ENCODE data around the gene INSIG1.

Gene INSIG1

DNA sequence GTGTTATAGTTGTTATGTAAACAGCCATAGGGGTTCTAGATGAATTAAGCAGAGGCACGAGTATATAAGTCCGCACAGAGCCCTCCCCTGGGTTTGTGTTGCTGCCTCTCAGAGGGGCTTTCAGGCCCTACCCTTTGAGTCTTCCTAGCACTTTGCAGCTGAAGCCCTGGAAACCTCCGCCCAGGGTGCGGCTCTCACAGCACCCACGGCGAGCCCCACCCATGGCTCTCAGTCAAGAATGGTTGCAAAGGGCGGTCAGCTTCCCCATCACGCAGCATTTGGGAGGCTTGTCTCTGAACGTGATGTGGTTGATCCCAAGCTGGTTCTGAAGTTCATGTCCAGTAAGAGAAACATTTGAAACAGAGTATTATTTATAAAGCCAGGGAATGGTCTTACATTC, 18.8 kb upstream of the INSIG1 start:
- Histone ChIP-seq H3K27me3 (ENCODE audit: insufficient read depth, low read length) (peaks cover 9% of the 10 kb centered on the region; the same call in 1 of the 2 replicates), H3K9ac (ENCODE audit: low read length) (no peak overlapping the region), H3K4me1 (ENCODE audit: insufficient read depth, low read length, severe bottlenecking) (peaks cover 6% of the 10 kb centered on the region), H3K27ac (ENCODE audit: low read depth, low read length, poor library complexity, severe bottlenecking) (no peak overlapping the region), H3K9me2 (ENCODE audit: low read depth, low read length) (no peaks in the 10 kb centered on the region), H3K79me2 (ENCODE audit: insufficient read depth, low read length) (no peaks in the 10 kb centered on the region), H4K20me1 (ENCODE audit: insufficient read depth, low read length) (no peaks in the 10 kb centered on the region), H3K4me3 (ENCODE audit: low read depth, low read length, poor library complexity, severe bottlenecking) (no peak overlapping the region), H3K36me3 (ENCODE audit: insufficient read depth, low read length) (no peaks in the 10 kb centered on the region), H3K4me2 (ENCODE audit: low read length) (no peak overlapping the region), H2AFZ (ENCODE audit: low read length) (no peak overlapping the region), H3F3A (ENCODE audit: insufficient read depth, low read length) (no peaks in the 10 kb centered on the region), H3K9me3 (ENCODE audit: low read length) (no peaks in the 10 kb centered on the region)
- TF ChIP-seq, protein P1, sequence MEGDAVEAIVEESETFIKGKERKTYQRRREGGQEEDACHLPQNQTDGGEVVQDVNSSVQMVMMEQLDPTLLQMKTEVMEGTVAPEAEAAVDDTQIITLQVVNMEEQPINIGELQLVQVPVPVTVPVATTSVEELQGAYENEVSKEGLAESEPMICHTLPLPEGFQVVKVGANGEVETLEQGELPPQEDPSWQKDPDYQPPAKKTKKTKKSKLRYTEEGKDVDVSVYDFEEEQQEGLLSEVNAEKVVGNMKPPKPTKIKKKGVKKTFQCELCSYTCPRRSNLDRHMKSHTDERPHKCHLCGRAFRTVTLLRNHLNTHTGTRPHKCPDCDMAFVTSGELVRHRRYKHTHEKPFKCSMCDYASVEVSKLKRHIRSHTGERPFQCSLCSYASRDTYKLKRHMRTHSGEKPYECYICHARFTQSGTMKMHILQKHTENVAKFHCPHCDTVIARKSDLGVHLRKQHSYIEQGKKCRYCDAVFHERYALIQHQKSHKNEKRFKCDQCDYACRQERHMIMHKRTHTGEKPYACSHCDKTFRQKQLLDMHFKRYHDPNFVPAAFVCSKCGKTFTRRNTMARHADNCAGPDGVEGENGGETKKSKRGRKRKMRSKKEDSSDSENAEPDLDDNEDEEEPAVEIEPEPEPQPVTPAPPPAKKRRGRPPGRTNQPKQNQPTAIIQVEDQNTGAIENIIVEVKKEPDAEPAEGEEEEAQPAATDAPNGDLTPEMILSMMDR (IDR thresholded peaks at IDR 0.05; ENCODE audit: low read length) = no peak
- no peak for TF ChIP-seq EZH2 (IDR thresholded peaks at IDR 0.05; ENCODE audit: borderline replicate concordance, low read length)

DNA sequence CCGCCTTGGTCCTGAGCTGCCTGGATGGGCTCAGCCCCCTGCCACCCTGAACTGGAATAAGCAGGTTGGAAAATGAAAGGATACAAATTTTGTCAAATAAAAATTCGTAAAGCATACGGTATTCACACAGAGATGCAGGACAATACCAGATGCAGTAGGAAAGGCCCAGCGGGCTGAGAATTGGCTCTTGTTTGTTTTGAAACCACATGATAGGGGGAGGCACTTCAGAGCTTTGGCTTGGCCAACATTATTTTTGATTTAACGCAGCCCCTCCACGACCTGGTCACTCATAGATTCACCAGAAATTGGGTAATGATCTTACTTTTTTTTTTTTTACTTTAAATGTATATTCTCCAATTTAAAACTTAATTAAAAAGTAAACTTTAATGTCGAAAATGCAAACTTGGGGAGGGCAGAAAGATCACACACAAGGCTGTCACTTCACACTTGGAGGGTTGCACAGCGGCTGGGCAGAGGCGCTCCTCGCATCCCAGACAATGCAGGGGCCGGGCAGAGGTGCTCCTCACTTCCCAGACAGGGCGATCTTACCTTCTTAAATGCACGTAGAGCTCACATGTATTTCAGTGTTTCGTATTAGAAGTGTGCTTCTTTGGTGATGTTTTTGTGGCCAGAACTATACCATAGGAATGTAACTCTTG, 17.8 kb upstream of the INSIG1 start:
- Histone ChIP-seq H2AFZ (ENCODE audit: low read length) (no peak overlapping the region), H3K9ac (ENCODE audit: low read length) (no peak overlapping the region), H3K36me3 (ENCODE audit: insufficient read depth, low read length) (no peaks in the 10 kb centered on the region), H4K20me1 (ENCODE audit: insufficient read depth, low read length) (no peaks in the 10 kb centered on the region), H3K4me3 (ENCODE audit: low read depth, low read length, poor library complexity, severe bottlenecking) (no peak overlapping the region), H3K27ac (ENCODE audit: low read depth, low read length, poor library complexity, severe bottlenecking) (no peak overlapping the region), H3K4me2 (ENCODE audit: low read length) (no peak overlapping the region), H3K79me2 (ENCODE audit: insufficient read depth, low read length) (no peaks in the 10 kb centered on the region), H3K4me1 (ENCODE audit: insufficient read depth, low read length, severe bottlenecking) (peaks cover 6% of the 10 kb centered on the region), H3K27me3 (ENCODE audit: insufficient read depth, low read length) (peaks cover 11% of the 10 kb centered on the region), H3K9me2 (ENCODE audit: low read depth, low read length) (no peaks in the 10 kb centered on the region), H3F3A (ENCODE audit: insufficient read depth, low read length) (no peaks in the 10 kb centered on the region), H3K9me3 (ENCODE audit: low read length) (no peaks in the 10 kb centered on the region)
- TF ChIP-seq, protein P1 (IDR thresholded peaks at IDR 0.05; ENCODE audit: low read length) = no peak
- TF ChIP-seq EZH2 (IDR thresholded peaks at IDR 0.05; ENCODE audit: borderline replicate concordance, low read length) = no peak

DNA sequence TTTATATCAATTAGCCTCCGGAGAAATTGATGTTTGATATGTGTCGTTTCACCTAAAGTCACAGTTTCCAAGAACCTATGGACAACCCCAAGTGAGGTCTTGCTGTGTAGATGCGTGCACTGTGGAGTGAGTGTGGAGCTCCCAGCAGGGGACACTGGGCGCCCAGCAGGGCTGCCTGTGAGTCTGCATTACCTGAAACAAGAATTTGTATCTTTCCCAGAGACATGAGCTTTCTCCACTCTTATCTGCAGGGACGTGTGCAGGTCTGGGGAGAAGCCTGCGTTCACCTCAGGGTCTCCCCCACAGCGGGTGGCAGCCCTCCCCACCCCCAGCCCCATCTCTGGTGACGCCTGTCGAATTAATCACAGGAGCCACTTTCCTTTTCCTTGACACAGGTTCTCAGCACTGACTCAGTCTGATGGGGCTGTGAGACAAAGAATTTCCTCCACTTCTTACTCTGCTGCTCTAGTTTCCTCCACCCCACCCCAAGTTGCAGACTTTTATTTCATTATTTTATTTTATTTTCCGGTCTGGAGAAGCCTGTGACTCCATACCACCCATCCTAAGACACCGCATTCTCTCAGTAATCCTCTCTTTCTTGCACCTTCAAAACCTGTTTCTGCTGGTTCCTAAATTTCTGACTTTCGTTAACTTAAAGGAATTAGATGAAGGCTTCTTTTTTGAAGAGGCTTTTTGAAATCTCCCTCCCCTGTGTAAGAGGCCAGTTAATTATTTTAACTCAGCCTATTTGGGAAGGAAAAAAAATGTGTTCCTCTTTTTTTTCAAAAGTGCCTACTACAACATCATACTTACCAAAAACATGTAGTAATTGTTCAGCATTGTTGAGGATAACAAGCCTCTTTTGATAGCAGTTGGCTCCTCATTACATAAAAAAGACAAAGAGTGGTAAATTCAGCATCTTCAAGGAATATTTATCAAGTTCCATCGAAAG, 17.0 kb upstream of the INSIG1 start:
- H3K9me3 ChIP-seq (ENCODE audit: low read length) = no peaks in the 10 kb centered on the region
- no peaks in the 10 kb centered on the region for H3K9me2 ChIP-seq (ENCODE audit: low read depth, low read length)
- H3K36me3 ChIP-seq (ENCODE audit: insufficient read depth, low read length) = no peaks in the 10 kb centered on the region
- no peaks in the 10 kb centered on the region for H3F3A ChIP-seq (ENCODE audit: insufficient read depth, low read length)
- H4K20me1 ChIP-seq (ENCODE audit: insufficient read depth, low read length) = no peaks in the 10 kb centered on the region
- H3K27me3 ChIP-seq (ENCODE audit: insufficient read depth, low read length) = peaks cover 19% of the 10 kb centered on the region
- H3K27ac ChIP-seq (ENCODE audit: low read depth, low read length, poor library complexity, severe bottlenecking) = no peak overlapping the region
- TF ChIP-seq, protein P1 (IDR thresholded peaks at IDR 0.05; ENCODE audit: low read length) = no peak
- TF ChIP-seq EZH2 (IDR thresholded peaks at IDR 0.05; ENCODE audit: borderline replicate concordance, low read length) = no peak
- H3K9ac ChIP-seq (ENCODE audit: low read length) = no peak overlapping the region
- no peaks in the 10 kb centered on the region for H3K79me2 ChIP-seq (ENCODE audit: insufficient read depth, low read length)
- no peak overlapping the region for H2AFZ ChIP-seq (ENCODE audit: low read length)
- no peak overlapping the region for H3K4me3 ChIP-seq (ENCODE audit: low read depth, low read length, poor library complexity, severe bottlenecking)
- no peak overlapping the region for H3K4me2 ChIP-seq (ENCODE audit: low read length)
- H3K4me1 ChIP-seq (ENCODE audit: insufficient read depth, low read length, severe bottlenecking) = peaks cover 7% of the 10 kb centered on the region
